ENCODE data around the gene GOLGA8B. TPM values are rescaled to one million over a fixed set of nuclear protein-coding genes. Genes with fewer than 3 reads are reported as not detected.
"Not testable (repeated sequence)": the region's sequence is repeated elsewhere in the genome, so short reads cannot be mapped to it uniquely, and the experiment has no call there.

GOLGA8B gene
- total RNA-seq, 2 donors from 2014 or later: 115 to 234 TPM

GRCh38 chr15:34567174-34567573 lies 16.3 kb downstream of the GOLGA8B start:
- H3K4me1 Mint-ChIP-seq (ENCODE audit: low read depth in 2 of 2): peaks cover 7 to 16% of the 10 kb centered on the region in 2 donors
- not testable (repeated sequence) for H3K4me3 Mint-ChIP-seq; H3K36me3 Mint-ChIP-seq; H3K9me3 Mint-ChIP-seq; ATAC-seq; H3K27me3 Mint-ChIP-seq; DNase-seq (ENCODE audit: low spot score)
- H3K27ac Mint-ChIP-seq: peak overlapping the region in 1 of 2 donors; percentile 42

DNA sequence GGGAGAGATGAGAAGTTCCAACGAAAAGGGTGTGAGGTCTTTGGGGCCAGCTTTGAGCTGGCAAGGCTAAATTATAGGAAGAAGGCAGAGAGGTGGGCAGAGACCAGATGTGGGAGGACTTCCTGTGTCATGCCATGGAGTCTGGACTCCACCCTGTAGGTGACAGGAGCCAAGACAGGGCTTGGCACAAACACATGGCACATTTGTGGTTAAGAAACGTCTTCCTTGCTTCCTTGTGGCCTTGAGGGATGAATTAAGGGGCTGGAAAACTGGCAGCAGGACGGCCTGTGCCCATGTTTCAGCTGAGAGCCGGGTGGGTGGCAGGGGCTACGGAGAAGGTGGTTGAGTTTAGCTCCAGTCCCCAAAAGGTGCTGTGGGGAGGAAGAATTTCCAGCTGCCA lies 18.7 kb downstream of the GOLGA8B start:
- not testable (repeated sequence) for H3K4me1 Mint-ChIP-seq (ENCODE audit: low read depth in 2 of 2); H3K4me3 Mint-ChIP-seq; ATAC-seq; H3K9me3 Mint-ChIP-seq; H3K36me3 Mint-ChIP-seq; DNase-seq (ENCODE audit: low spot score); H3K27me3 Mint-ChIP-seq; H3K27ac Mint-ChIP-seq

GRCh38 chr15:34560814-34561213 lies 22.6 kb downstream of the GOLGA8B start:
- H3K9me3 Mint-ChIP-seq; H3K27ac Mint-ChIP-seq; H3K27me3 Mint-ChIP-seq; H3K36me3 Mint-ChIP-seq; DNase-seq (ENCODE audit: low spot score); H3K4me3 Mint-ChIP-seq; H3K4me1 Mint-ChIP-seq (ENCODE audit: low read depth in 2 of 2): not testable (repeated sequence)
- ATAC-seq: peak in 1 of 2 donors; percentile 11

GRCh38 chr15:34559764-34560163 lies 23.7 kb downstream of the GOLGA8B start:
- H3K4me3 Mint-ChIP-seq; H3K4me1 Mint-ChIP-seq (ENCODE audit: low read depth in 2 of 2); H3K36me3 Mint-ChIP-seq; H3K27me3 Mint-ChIP-seq; ATAC-seq; DNase-seq (ENCODE audit: low spot score); H3K27ac Mint-ChIP-seq; H3K9me3 Mint-ChIP-seq: not testable (repeated sequence)

DNA sequence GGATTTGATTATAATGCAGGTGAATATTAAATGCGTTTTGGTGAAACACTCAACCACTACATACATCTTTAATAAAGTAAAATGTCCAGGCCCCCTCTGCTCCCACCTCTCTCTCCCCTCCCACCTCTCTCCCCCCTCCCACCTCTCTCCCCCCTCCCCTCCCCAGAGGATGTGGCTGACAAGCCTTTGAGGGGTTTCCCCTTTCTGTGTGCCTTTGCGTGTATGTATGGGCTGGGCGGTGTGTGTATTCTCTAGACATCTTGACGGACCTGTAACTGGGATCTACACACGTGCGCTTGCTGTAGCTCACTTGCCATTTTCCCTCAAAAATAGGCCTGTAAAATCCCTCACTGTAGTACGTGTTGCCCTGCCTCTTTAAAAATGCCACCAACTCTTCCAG lies 28.3 kb downstream of the GOLGA8B start:
- not testable (repeated sequence) for ATAC-seq, H3K4me3 Mint-ChIP-seq, H3K9me3 Mint-ChIP-seq

DNA sequence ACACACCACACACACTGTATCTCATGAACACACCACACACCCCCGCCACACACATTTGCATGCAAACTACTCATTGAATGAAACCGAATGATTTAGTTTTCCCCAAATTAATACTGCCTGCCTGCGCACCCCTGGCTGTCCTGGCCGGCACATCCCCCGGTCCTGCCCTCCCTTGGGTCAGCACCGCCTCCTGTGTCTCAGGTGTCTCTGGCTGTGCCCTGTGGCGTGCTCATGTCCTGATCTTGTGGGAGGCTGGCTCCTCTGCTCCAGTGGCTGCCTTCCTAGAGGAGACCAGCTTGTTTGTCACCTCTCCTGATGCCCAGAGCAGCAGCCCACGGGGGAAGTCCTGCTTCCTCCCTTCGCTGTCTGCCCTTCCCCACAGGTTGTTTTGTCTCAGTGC lies 28.7 kb downstream of the GOLGA8B start:
- not testable (repeated sequence) for H3K27ac Mint-ChIP-seq; DNase-seq (ENCODE audit: low spot score); H3K9me3 Mint-ChIP-seq; H3K36me3 Mint-ChIP-seq; H3K4me1 Mint-ChIP-seq (ENCODE audit: low read depth in 2 of 2); H3K27me3 Mint-ChIP-seq; H3K4me3 Mint-ChIP-seq
- ATAC-seq: peak in 1 of 2 donors; percentile 13

More for the DNA sequence above, 28.3 kb downstream of the GOLGA8B start:
- not testable (repeated sequence) for H3K4me1 Mint-ChIP-seq (ENCODE audit: low read depth in 2 of 2); H3K27me3 Mint-ChIP-seq; H3K36me3 Mint-ChIP-seq; DNase-seq (ENCODE audit: low spot score); H3K27ac Mint-ChIP-seq

DNA sequence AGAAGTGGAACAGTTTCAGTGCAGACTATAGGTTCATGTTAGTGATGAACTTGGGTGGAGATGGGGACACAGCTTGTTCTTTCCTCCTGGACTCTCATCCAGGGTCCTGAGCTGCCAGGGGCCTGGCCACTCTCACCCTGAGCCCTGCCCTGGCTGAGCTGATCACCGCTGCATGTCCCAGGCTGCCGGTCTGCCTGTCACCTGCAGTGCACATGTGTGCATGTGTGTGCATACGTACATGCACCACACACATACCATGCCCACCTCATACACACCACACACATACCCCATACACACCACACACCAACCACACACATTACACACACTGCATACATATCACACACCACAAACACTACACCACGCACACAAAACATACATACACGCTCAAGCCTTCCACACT lies 29.3 kb downstream of the GOLGA8B start:
- H3K27ac Mint-ChIP-seq: peak overlapping the region in 1 of 2 donors; percentile 48
- H3K4me3 Mint-ChIP-seq; DNase-seq (ENCODE audit: low spot score); H3K9me3 Mint-ChIP-seq; H3K4me1 Mint-ChIP-seq (ENCODE audit: low read depth in 2 of 2); H3K27me3 Mint-ChIP-seq; H3K36me3 Mint-ChIP-seq: not testable (repeated sequence)
- peak; percentile 11 to 66 for ATAC-seq

GRCh38 chr15:34550129-34550528 lies 33.3 kb downstream of the GOLGA8B start:
- H3K27me3 Mint-ChIP-seq; H3K4me1 Mint-ChIP-seq (ENCODE audit: low read depth in 2 of 2); H3K9me3 Mint-ChIP-seq; H3K4me3 Mint-ChIP-seq; DNase-seq (ENCODE audit: low spot score); H3K27ac Mint-ChIP-seq; H3K36me3 Mint-ChIP-seq: not testable (repeated sequence)
- ATAC-seq: peak; percentile 52 to 59

DNA sequence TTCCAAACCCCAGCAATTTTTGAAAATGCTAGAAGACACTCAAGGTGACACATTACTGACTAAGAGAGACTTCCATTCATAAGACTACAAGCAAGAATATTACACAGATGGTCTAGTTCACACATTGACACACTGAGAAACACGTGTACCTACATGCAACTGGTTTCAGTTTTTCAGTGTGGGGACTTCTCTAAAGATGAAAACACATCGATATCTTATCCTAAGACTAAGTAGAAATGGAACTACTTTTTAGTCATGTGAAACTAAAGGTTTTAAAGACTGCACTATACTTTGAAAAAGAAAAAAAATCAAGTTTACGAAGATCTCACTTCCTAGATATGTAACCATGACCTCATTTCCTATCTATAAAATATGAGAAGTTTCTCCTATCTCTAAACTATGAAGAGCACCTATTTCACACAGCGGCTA lies 34.1 kb downstream of the GOLGA8B start:
- ATAC-seq: peak; percentile 71 to 90
- H3K27me3 Mint-ChIP-seq: not testable (repeated sequence)

DNA sequence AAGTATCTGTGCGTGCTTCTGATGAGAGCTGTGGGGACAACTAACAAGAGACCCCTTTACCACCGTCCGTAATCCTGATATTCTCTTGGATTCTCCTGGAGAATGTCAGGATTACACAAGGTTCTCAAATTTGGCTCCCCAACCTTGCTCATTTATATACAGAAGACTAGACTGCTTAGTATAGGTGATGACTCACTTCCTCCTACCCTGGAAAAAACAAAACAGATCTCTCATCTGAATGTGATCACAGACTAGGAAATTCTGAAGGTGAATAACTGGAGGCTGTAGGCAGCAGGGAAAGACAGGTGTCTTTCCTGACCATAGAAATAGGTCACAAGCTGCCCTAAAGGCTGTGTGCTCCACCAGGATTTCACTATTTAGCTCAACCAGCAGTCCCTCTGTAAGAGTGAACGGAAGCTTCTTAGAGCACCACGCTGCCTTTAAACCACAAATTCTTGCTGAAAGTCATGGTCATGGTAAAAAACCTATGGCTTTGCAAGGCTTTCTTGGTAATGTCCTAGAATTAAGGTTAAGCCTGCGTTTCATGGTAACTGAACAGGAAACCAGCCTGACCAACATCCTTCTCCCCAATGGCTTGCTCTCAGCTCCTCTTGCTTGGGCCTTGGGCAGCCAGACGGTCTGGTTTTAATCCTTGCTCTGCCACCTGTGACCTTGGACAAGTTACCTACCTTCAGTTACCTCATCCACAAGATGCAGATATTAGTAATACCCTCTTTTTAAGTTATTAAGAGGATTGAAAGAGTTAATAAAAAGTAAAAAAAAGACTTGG lies 39.4 kb downstream of the GOLGA8B start:
- H3K9me3 Mint-ChIP-seq; H3K4me1 Mint-ChIP-seq (ENCODE audit: low read depth in 2 of 2); H3K36me3 Mint-ChIP-seq; H3K4me3 Mint-ChIP-seq; DNase-seq (ENCODE audit: low spot score); H3K27me3 Mint-ChIP-seq; H3K27ac Mint-ChIP-seq: not testable (repeated sequence)
- ATAC-seq: peak; percentile 85

More for the DNA sequence above, 34.1 kb downstream of the GOLGA8B start:
- not testable (repeated sequence) for H3K27ac Mint-ChIP-seq; H3K36me3 Mint-ChIP-seq; H3K4me1 Mint-ChIP-seq (ENCODE audit: low read depth in 2 of 2); H3K9me3 Mint-ChIP-seq; DNase-seq (ENCODE audit: low spot score); H3K4me3 Mint-ChIP-seq

- not testable (repeated sequence) for H3K36me3 Mint-ChIP-seq; H3K27me3 Mint-ChIP-seq; H3K4me1 Mint-ChIP-seq (ENCODE audit: low read depth in 2 of 2); H3K27ac Mint-ChIP-seq; H3K9me3 Mint-ChIP-seq; H3K4me3 Mint-ChIP-seq; DNase-seq (ENCODE audit: low spot score); ATAC-seq
These were observed 47.6 kb downstream of the GOLGA8B start for GRCh38 chr15:34535857-34536256.

Other genes with a start within 250 kb of the GOLGA8B start
- gene SLC12A6, start 245.9 kb downstream of the GOLGA8B start, total RNA-seq: 10 to 100 TPM; 49.5 to 67.3 TPM
- gene NOP10, start 240.5 kb downstream of the GOLGA8B start, total RNA-seq: 100 to 1,000 TPM; 196 to 250 TPM
- gene NUTM1, start 240.3 kb downstream of the GOLGA8B start, total RNA-seq: not detected
- gene LPCAT4, start 216.5 kb downstream of the GOLGA8B start, total RNA-seq: 10 to 100 TPM; 46.8 to 96.5 TPM
- gene GOLGA8A, start 145.8 kb downstream of the GOLGA8B start, total RNA-seq: 100 to 1,000 TPM; 228 to 360 TPM
- not detected for gene GJD2, start 171.3 kb upstream of the GOLGA8B start, total RNA-seq
- gene ACTC1, start 211.9 kb upstream of the GOLGA8B start, total RNA-seq: not detected

Data from natural killer cell treated with Interleukin-12 subunit alpha and Interleukin-12 subunit beta and Interleukin-15 and Interleukin-18, amount 100 ng/mL, for 72 hours (primary cell).